Measurements from ENCODE around the gene CHST15.

DNA sequence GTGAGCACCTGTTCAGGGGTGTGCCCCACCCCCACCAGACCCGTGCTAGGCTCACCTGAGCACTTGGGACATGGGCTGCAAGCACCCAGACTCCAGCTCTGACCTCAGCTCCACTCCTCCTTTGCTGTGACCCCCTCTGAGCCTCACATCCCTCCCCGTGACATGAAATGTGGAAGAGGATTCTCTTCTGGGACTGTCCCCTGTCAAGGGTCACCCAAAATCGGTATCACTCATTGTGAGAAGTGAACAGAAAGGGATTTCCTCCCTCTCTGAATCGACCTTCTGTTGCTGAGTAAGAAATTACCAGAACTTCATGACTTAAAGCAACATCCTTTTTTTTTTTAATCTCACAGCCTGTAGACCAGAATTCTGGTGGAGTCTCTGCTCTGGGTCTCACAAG, 6.2 kb upstream of the CHST15 start:
- TF ChIP-seq POLR2A (IDR thresholded peaks at IDR 0.05): no peak
- TF ChIP-seq, protein P1, sequence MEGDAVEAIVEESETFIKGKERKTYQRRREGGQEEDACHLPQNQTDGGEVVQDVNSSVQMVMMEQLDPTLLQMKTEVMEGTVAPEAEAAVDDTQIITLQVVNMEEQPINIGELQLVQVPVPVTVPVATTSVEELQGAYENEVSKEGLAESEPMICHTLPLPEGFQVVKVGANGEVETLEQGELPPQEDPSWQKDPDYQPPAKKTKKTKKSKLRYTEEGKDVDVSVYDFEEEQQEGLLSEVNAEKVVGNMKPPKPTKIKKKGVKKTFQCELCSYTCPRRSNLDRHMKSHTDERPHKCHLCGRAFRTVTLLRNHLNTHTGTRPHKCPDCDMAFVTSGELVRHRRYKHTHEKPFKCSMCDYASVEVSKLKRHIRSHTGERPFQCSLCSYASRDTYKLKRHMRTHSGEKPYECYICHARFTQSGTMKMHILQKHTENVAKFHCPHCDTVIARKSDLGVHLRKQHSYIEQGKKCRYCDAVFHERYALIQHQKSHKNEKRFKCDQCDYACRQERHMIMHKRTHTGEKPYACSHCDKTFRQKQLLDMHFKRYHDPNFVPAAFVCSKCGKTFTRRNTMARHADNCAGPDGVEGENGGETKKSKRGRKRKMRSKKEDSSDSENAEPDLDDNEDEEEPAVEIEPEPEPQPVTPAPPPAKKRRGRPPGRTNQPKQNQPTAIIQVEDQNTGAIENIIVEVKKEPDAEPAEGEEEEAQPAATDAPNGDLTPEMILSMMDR (IDR thresholded peaks at IDR 0.05): no peak

Data from adrenal gland (tissue), 5 donors.